Measurements from ENCODE around the gene SFRP4. TPM values are rescaled to one million over a fixed set of nuclear protein-coding genes. Genes with fewer than 3 reads are reported as not detected.

Gene SFRP4
- total and polyA plus RNA-seq, 4 donors, result under 0.01 to 0.28 (median 0.19) TPM

- Histone ChIP-seq H3K4me3 (ENCODE audit: low read depth in 1 of 3, low read length in 3 of 3) (no peak overlapping the region), H3K9ac (ENCODE audit: low read depth in 1 of 2, low read length in 2 of 2) (no peak overlapping the region), H3K4me1 (ENCODE audit: control insufficient read depth in 4 of 4, insufficient read depth in 4 of 4, low read length in 3 of 4) (no peaks in the 10 kb centered on the region), H3K27ac (ENCODE audit: low read depth in 1 of 2, low read length in 2 of 2) (no peak overlapping the region), H3K9me3 (ENCODE audit: control insufficient read depth in 4 of 4, low read length in 3 of 4) (peaks cover 0 to 3% (median 0%) of the 10 kb centered on the region in 4 donors), H3K27me3 (ENCODE audit: control insufficient read depth in 4 of 4, insufficient read depth in 4 of 4, low read length in 3 of 4) (no peaks in the 10 kb centered on the region), H3K36me3 (ENCODE audit: control insufficient read depth in 4 of 4, insufficient read depth in 3 of 4, low read depth in 1 of 4, low read length in 3 of 4) (no peaks in the 10 kb centered on the region)
- WGBS, result 90% methylated on average over 5 of the region's 5 CpGs
- DNase-seq (ENCODE audit: low spot score), result no peak
- no peak for TF ChIP-seq FOXA1 (IDR thresholded peaks at IDR 0.05)
- TF ChIP-seq FOXA2 (IDR thresholded peaks at IDR 0.05), result no peak
- TF ChIP-seq ATF3 (IDR thresholded peaks at IDR 0.05), result no peak
- no peak for TF ChIP-seq SP1 (IDR thresholded peaks at IDR 0.05)
- TF ChIP-seq GABPA (IDR thresholded peaks at IDR 0.05 in 1 of 2, conservative IDR thresholded peaks at IDR 0.05 in 1 of 2), result no peak
- TF ChIP-seq NR2F2 (IDR thresholded peaks at IDR 0.05), result no peak
- no peak for TF ChIP-seq JUND (IDR thresholded peaks at IDR 0.05)
- TF ChIP-seq, protein P1, sequence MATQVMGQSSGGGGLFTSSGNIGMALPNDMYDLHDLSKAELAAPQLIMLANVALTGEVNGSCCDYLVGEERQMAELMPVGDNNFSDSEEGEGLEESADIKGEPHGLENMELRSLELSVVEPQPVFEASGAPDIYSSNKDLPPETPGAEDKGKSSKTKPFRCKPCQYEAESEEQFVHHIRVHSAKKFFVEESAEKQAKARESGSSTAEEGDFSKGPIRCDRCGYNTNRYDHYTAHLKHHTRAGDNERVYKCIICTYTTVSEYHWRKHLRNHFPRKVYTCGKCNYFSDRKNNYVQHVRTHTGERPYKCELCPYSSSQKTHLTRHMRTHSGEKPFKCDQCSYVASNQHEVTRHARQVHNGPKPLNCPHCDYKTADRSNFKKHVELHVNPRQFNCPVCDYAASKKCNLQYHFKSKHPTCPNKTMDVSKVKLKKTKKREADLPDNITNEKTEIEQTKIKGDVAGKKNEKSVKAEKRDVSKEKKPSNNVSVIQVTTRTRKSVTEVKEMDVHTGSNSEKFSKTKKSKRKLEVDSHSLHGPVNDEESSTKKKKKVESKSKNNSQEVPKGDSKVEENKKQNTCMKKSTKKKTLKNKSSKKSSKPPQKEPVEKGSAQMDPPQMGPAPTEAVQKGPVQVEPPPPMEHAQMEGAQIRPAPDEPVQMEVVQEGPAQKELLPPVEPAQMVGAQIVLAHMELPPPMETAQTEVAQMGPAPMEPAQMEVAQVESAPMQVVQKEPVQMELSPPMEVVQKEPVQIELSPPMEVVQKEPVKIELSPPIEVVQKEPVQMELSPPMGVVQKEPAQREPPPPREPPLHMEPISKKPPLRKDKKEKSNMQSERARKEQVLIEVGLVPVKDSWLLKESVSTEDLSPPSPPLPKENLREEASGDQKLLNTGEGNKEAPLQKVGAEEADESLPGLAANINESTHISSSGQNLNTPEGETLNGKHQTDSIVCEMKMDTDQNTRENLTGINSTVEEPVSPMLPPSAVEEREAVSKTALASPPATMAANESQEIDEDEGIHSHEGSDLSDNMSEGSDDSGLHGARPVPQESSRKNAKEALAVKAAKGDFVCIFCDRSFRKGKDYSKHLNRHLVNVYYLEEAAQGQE (IDR thresholded peaks at IDR 0.05), result no peak
- TF ChIP-seq, protein P2, sequence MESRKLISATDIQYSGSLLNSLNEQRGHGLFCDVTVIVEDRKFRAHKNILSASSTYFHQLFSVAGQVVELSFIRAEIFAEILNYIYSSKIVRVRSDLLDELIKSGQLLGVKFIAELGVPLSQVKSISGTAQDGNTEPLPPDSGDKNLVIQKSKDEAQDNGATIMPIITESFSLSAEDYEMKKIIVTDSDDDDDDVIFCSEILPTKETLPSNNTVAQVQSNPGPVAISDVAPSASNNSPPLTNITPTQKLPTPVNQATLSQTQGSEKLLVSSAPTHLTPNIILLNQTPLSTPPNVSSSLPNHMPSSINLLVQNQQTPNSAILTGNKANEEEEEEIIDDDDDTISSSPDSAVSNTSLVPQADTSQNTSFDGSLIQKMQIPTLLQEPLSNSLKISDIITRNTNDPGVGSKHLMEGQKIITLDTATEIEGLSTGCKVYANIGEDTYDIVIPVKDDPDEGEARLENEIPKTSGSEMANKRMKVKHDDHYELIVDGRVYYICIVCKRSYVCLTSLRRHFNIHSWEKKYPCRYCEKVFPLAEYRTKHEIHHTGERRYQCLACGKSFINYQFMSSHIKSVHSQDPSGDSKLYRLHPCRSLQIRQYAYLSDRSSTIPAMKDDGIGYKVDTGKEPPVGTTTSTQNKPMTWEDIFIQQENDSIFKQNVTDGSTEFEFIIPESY (IDR thresholded peaks at IDR 0.05), result no peak
- TF ChIP-seq HNF4A (conservative IDR thresholded peaks at IDR 0.05), result no peak
- TF ChIP-seq RXRA (IDR thresholded peaks at IDR 0.05), result no peak
- no peak for TF ChIP-seq TAF1 (conservative IDR thresholded peaks at IDR 0.05)
Measured at GRCh38 chr7:37930226-37930948, 13.8 kb upstream of the SFRP4 start.

- H3K27ac ChIP-seq (ENCODE audit: low read depth in 1 of 2, low read length in 2 of 2), result no peak overlapping the region
- no peak for TF ChIP-seq TAF1 (conservative IDR thresholded peaks at IDR 0.05)
- DNase-seq (ENCODE audit: low spot score), result no peak
- H3K9ac ChIP-seq (ENCODE audit: low read depth in 1 of 2, low read length in 2 of 2), result no peak overlapping the region
- H3K27me3 ChIP-seq (ENCODE audit: control insufficient read depth in 4 of 4, insufficient read depth in 4 of 4, low read length in 3 of 4), result no peaks in the 10 kb centered on the region
- no peak overlapping the region for H3K4me3 ChIP-seq (ENCODE audit: low read depth in 1 of 3, low read length in 3 of 3)
- WGBS, result 89% methylated on average over 4 of the region's 4 CpGs
- H3K9me3 ChIP-seq (ENCODE audit: control insufficient read depth in 4 of 4, low read length in 3 of 4), result peaks cover 0 to 4% (median 0%) of the 10 kb centered on the region in 4 donors
- no peaks in the 10 kb centered on the region for H3K36me3 ChIP-seq (ENCODE audit: control insufficient read depth in 4 of 4, insufficient read depth in 3 of 4, low read depth in 1 of 4, low read length in 3 of 4)
- no peaks in the 10 kb centered on the region for H3K4me1 ChIP-seq (ENCODE audit: control insufficient read depth in 4 of 4, insufficient read depth in 4 of 4, low read length in 3 of 4)
Measured at GRCh38 chr7:37928878-37929277, 12.3 kb upstream of the SFRP4 start.

Data from liver (tissue), 9 donors.